Glutamatergic neuron (in vitro differentiated cells): ENCODE measurements around the gene PNPO. TPM values are rescaled to one million over a fixed set of nuclear protein-coding genes. Genes with fewer than 3 reads are reported as not detected.
"Not testable (repeated sequence)": the region's sequence is repeated elsewhere in the genome, so short reads cannot be mapped to it uniquely, and the experiment has no call there.

Experiments used
- DNase-seq: peaks from one replicate; pipeline ENCODE4 v3.0.0; 2022
- H3K27ac Mint-ChIP-seq: one replicate; pipeline ENCODE4 v1.8.0; 2020; ENCODE audit warnings: mild to moderate bottlenecking, mixed read lengths, inconsistent platforms; ENCODE audit not compliant: unreplicated experiment
- H3K27me3 Mint-ChIP-seq: one replicate; pipeline ENCODE4 v1.8.0; 2020; ENCODE audit warnings: mild to moderate bottlenecking, moderate library complexity, mixed read lengths, inconsistent platforms; ENCODE audit not compliant: unreplicated experiment
- H3K36me3 Mint-ChIP-seq: one replicate; pipeline ENCODE4 v1.8.0; 2020; ENCODE audit warnings: mild to moderate bottlenecking, mixed read lengths, inconsistent platforms; ENCODE audit not compliant: unreplicated experiment
- H3K4me1 Mint-ChIP-seq: one replicate; pipeline ENCODE4 v1.8.0; 2020; ENCODE audit warnings: mild to moderate bottlenecking, low read depth, mixed read lengths, inconsistent platforms; ENCODE audit not compliant: unreplicated experiment
- H3K4me3 Mint-ChIP-seq: one replicate; pipeline ENCODE4 v1.8.0; 2020; ENCODE audit warnings: mild to moderate bottlenecking, mixed read lengths, inconsistent platforms; ENCODE audit not compliant: unreplicated experiment
- H3K9me3 Mint-ChIP-seq: one replicate; pipeline ENCODE4 v1.8.0; 2020; ENCODE audit warnings: mild to moderate bottlenecking, moderate library complexity, mixed read lengths, inconsistent platforms; ENCODE audit not compliant: unreplicated experiment
- CTCF ChIP-seq: fragments of 200-600 bp; sonication (generic); IDR thresholded peaks from one replicate; pipeline ENCODE4 v1.5.0; 2021; ENCODE audit not compliant: partially characterized antibody, unreplicated experiment
- total RNA-seq: library from RNA; stranded (reverse); fragmentation: NEBNext Ultra II Directional; extraction: Animal tissue kit (Norgen Biotek cat#: 25700); gene quantifications from one replicate; pipeline ENCODE4 v1.2.1, GENCODE V29; 2021; ENCODE audit not compliant: unreplicated experiment

PNPO gene
- total RNA-seq, 1 donor from 2014 or later = 6.0 TPM

GRCh38 chr17:47918991-47919390 lies 22.4 kb upstream of the PNPO start:
- peaks cover 7% of the 10 kb centered on the region for H3K9me3 Mint-ChIP-seq
- H3K4me1 Mint-ChIP-seq = peaks cover 8% of the 10 kb centered on the region
- H3K27ac Mint-ChIP-seq = no peak overlapping the region
- peaks cover under 1% of the 10 kb centered on the region for H3K27me3 Mint-ChIP-seq
- TF ChIP-seq CTCF = no peak
- peaks cover 8% of the 10 kb centered on the region for H3K36me3 Mint-ChIP-seq
- H3K4me3 Mint-ChIP-seq = no peak overlapping the region
- DNase-seq = no peak

- H3K36me3 Mint-ChIP-seq, H3K9me3 Mint-ChIP-seq: not testable (repeated sequence)
Measured at GRCh38 chr17:47919889-47920288, 21.5 kb upstream of the PNPO start.

GRCh38 chr17:47924785-47925677 lies 16.3 kb upstream of the PNPO start:
- H3K36me3 Mint-ChIP-seq = peaks cover 9% of the 10 kb centered on the region
- H3K4me1 Mint-ChIP-seq = peaks cover 13% of the 10 kb centered on the region
- H3K4me3 Mint-ChIP-seq = no peak overlapping the region
- H3K27ac Mint-ChIP-seq = no peak overlapping the region
- no peak for DNase-seq
- peaks cover 3% of the 10 kb centered on the region for H3K27me3 Mint-ChIP-seq
- peaks cover 3% of the 10 kb centered on the region for H3K9me3 Mint-ChIP-seq
- TF ChIP-seq CTCF = no peak

More at GRCh38 chr17:47919889-47920288, 21.5 kb upstream of the PNPO start:
- DNase-seq, H3K4me3 Mint-ChIP-seq, H3K27me3 Mint-ChIP-seq, H3K27ac Mint-ChIP-seq, H3K4me1 Mint-ChIP-seq: not testable (repeated sequence)

GRCh38 chr17:47925678-47925988 lies 15.7 kb upstream of the PNPO start:
- Mint-ChIP-seq H3K36me3 (peaks cover 8% of the 10 kb centered on the region), H3K4me1 (peaks cover 13% of the 10 kb centered on the region), H3K9me3 (peaks cover 3% of the 10 kb centered on the region), H3K27ac (no peak overlapping the region), H3K27me3 (peaks cover 3% of the 10 kb centered on the region), H3K4me3 (no peak overlapping the region)
- no peak for DNase-seq
- no peak for TF ChIP-seq CTCF

- TF ChIP-seq CTCF = no peak
- peaks cover 5% of the 10 kb centered on the region for H3K36me3 Mint-ChIP-seq
- H3K9me3 Mint-ChIP-seq = no peaks in the 10 kb centered on the region
- DNase-seq = no peak
- H3K27me3 Mint-ChIP-seq = peaks cover 5% of the 10 kb centered on the region
- no peak overlapping the region for H3K27ac Mint-ChIP-seq
- no peak overlapping the region for H3K4me3 Mint-ChIP-seq
- H3K4me1 Mint-ChIP-seq = peaks cover 13% of the 10 kb centered on the region
Measured at GRCh38 chr17:47927821-47928400, 13.5 kb upstream of the PNPO start.
